ENCODE data around the gene CHP2.
"Not testable (repeated sequence)": the region's sequence is repeated elsewhere in the genome, so short reads cannot be mapped to it uniquely, and the experiment has no call there.

CHP2 gene

DNA sequence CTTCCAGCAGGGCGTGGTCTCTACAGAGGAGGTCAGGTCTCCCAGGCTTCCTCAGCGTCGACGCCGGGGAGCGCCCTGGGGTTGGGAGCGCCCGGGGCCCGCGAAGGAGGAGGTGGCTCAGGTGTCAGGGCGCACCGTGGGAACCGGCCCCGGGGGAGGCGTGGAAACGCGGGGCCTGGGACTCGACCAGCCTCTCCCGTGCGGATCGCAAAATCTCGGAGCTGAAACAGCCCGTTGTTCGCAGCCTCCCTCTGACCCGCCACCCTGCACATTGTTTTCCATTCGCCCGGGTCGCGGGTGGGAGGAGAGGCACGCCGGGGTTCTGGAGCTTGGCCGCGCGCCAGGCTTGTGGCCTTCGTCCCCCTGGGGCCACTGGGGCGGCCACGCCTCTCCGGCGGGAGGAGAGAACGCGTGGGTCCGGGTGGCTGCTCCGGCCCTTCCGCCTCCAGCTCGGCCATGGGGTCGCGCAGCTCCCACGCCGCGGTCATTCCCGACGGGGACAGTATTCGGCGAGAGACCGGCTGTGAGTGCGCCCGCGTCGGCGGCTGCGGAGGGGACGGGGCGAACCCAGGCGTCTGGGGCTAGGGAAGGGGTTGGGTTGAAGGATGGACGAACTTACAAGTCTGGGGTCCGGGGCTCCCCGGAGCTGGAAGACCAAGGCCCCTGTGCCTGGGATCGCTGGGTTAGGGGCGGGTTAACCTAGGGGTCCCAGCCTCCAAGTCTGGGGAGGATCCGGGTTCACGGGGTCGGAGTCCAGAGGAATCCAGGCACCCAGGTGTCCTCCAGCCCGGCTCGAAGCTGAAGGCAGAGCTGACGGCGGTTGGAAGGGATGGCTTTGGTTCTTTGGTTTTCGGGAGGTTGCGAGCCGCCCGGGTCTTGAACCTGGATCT, at the start of gene CHP2:
Gene CHP2 (plus strand): TSS at position 433 of the 890 bp plus-strand sequence. CDS start 24 bp downstream, at position 457.
- no peak for DNase-seq (ENCODE audit: low read depth)

DNA sequence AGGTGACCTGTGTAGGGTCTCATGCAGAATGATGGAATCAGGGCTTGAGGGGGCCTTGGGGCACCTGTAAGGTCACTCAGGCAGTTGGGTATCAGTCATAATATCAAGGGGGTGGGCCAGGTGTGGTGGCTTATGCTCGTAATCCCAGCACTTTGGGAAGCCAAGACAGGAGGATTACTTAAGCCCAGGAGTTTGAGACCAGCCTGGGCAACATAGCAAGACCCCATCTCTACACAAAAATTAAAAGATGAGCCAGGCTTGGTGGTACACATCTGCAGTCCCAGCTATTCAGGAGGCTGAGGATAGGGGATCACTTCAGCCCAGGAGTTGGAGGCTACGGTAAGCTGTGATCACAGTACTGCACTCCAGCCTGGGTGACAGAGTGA, 49.3 kb upstream of the CHP2 start:
- no peak for DNase-seq (ENCODE audit: low read depth)

DNA sequence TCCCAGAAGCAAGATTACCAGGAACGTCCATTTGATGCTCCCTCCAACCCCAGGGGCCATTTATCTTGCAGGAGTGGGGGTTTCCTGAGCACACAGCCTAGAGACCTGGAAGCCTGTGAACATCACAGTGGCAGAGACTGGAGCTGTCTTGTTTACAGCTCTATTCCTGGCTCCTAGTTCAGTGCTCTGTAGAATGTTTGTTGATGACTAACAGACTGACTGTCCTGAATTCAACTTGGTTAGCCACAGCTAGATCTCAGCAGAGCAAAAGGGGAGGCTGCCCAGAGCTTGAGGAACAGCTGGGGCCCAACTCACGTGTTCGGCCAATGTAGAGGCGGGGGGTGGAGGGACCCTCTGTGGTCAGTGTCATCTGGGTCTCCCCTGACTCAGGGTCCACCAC, 48.4 kb upstream of the CHP2 start:
- DNase-seq (ENCODE audit: low read depth): no peak

DNA sequence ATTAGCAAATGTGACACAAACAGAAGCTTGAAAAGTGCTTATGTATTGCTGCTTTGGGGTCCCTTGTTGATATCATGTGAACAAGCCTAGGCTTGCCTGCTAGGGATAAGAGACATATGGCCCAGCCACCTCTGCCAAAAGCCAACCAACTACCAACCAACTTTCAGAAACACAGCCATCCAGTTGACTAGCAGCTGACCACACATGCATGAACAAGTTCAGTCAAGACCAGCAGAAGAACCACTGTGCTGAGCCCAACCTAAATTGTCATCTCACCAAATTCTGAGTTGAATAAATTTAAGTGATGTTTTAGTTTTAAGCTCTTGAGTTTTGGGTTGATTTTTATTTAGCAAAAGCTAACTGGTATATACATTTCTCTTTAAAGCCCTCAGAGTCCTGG, 45.3 kb upstream of the CHP2 start:
- no peak for DNase-seq (ENCODE audit: low read depth)

DNA sequence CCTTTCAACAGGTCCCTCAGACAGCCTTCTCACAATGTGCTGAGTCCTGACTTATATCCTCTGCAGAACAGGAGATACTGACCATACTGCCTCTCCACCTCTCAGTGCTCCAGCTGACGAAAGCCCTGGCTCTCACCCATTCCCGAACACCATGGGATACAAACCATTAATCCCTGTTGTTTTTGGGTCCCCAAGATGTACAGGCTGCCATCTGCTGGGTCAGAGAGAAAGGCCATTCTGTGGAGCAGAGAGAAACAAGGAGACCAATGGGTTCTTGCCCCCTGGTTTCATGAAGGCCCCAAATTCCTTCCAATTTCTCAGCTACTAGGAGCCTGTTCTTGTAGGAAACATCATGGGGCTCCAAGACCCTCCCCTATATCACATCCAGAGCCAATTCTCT, 44.8 kb upstream of the CHP2 start:
- DNase-seq (ENCODE audit: low read depth): no peak

DNA sequence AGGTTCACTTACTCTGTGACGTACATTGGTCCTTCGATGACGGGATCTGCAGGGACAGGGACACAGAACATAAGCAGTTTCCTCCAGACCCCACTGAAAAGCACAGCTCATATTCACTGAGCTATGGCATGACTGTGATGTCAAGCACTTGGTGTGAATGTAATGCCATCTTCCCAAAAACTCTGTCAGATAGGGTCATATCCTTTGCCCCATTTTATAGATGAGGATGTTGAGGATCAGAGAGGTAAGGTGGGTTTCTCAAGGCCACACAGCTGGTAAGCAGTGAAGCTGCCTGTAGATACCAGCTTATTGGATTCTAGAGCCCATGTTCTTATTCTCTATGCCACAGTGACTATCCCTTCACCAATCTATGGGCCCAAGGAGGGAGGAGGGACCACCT, 44.3 kb upstream of the CHP2 start:
- no peak for DNase-seq (ENCODE audit: low read depth)

DNA sequence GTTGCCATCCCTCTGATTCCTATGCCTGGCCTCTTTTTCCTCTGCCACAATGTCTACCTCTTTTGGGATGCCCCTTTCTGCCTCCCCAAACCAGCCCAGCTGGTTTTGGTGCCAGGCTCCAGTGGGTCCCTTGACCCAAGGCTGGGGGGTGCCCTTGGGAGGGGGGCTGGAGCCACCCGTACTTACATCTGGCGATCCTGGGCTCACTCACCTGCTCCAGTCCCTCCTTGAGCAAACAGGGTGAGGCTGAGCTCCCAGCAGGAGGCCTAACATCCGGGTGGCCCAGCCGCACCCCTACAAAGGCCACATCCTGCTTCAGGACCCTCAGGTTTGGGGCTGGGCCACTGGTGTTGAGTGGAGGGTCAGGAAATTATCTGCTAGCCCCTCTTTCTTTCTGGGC, 43.0 kb upstream of the CHP2 start:
- no peak for DNase-seq (ENCODE audit: low read depth)

DNA sequence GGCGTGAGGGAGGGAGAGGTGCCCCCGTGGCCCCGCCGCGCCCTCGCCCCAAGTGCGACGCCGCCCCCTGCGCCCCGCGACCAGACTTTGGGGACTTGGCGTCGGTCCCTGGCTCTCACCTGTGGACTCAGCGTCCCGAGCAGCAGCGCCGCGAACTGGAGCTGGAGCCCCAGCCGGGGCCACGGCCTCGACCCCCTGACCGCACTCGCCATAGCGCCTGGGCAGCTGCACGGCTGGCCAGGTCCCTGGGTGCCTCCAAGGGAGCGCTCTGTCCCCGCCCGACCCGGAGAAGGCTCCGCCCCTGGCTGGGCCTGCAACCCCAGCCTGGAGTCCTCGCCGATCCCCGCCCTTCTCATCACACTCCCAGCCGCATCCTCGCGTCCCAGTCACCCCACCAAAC, 41.9 kb upstream of the CHP2 start, which contains the start of gene ERN2:
Gene ERN2 (minus strand): TSS at position 247 of the 400 bp plus-strand sequence. CDS start 35 bp downstream, at position 212.
- no peak for DNase-seq (ENCODE audit: low read depth)

DNA sequence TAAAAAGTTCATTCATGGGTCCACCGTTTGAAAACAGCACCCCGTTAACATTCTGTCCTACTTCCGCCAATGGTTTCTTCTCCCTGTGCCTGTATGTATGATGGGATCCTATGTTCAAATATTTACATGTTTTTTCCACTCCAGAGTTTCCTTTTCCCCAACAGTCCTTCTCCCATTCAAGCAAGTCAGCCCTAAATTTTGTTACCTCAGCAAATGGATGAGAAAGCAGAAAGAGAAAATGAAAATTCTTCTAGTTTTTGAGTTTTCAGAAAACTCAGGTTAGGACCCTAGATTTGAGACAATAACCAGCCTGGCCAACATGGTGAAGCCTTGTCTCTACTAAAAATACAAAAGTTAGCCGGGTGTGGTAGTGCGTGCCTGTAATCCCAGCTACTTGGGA, 38.3 kb upstream of the CHP2 start:
- no peak for DNase-seq (ENCODE audit: low read depth)

DNA sequence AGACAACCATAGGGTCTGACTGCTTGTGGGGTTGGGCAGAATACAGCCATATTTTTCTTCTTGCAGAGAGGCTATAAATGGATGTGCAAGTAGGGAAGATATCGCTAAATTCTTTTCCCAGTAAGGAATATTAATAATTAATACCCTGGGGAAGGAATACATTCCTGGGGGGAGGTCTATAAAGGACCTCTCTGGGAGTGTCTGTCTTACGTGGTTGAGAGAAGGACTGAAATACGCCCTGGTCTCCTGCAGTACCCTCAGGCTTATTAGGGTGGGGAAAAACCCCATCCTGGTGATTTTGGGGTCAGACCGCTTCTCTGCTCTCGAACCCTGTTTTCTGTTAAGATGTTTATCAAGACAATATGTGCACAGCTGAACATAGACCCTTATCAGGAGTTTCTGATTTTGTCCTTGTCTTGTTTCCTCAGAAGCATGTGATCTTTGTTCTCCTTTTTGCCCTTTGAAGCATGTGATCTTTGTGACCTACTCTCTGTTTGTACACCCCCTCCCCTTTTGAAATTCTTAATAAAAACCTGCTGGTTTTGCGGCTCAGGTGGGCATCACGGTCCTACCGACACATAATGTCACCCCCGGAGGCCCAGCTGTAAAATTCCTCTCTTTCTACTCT, 32.1 kb upstream of the CHP2 start:
- DNase-seq (ENCODE audit: low read depth): not testable (repeated sequence)

DNA sequence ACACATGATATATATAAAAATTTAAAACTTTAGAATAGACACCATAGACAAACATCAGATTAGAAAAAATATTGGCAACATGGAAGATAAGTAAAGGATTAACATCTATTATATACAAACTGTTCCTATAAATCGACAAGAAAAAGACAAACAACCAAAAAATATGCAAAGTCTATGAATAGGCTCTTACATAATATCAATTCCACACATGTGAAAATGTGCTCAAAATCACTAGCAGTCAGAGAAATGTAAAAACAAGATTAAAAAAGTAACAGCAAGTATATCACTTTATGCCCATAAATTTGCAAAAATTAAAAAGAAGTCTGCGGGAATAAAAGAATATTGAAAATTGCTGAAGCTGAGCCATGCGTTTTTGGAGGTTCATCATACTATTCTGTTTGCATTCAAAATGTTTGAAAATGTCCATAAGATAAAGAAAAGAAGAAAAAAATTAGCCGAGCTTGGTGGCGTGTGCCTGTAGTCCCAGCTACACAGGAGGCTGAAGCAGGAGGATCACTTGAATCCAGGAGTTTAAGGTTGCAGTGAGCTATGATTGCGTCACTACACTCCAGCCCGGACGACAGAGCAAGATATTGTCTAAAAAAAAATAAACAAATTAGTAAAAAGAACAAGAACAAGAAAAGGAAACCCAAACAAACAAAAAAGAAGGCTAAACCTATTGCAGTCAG, 30.6 kb upstream of the CHP2 start:
- DNase-seq (ENCODE audit: low read depth): no peak

DNA sequence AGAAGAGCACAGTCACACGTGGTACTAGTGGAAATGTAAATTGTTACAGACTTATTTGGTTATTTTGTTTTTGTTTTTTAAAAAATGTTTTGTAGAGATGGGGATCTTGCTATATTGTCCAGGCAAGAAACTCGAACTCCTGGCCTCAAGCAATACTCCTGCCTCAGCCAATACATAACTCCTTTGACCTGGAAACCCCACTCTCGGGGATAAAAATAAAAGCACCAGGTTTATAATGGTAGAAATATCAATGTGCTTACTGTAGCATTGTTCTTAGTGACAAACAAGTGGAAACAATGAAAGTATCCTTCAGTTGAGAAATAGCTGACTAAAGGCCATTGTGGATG, 30.1 kb upstream of the CHP2 start:
- no peak for DNase-seq (ENCODE audit: low read depth)

DNA sequence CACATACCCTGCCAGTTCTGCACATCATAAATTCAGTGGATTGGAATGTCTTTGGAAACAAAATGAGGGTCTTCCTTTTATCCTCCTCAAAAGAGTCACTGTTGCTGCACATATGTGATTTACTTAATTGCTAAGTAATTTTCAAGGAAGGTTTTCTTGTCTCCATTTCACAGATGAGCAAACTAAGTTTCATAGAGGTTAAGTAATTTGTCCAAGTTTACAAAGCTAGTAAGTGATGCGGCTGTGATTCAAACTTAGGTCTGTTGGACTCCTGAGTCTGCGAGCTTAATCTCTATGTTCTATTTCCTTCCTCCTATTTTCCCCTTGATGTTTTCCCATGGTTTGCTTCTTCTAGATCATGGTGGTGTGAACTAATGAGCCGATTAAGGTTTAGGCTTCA, 28.1 kb upstream of the CHP2 start:
- no peak for DNase-seq (ENCODE audit: low read depth)

DNA sequence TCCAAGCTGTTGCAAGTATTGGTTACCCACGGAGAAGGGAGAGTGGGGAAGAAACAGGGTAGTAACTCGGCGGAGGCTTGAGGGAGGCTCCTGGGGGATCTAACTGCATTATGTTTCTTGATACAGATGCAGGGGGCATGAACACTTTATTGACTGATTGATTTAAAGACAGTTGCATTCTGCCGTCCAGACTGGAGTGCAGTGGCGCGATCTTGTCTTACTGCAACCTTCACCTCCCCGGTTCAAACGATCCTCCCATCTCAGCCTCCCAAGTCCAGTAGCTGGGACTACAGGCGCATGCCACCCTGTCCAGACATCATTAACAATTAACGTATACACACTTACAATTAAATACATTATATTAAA, 26.7 kb upstream of the CHP2 start:
- DNase-seq (ENCODE audit: low read depth): no peak

DNA sequence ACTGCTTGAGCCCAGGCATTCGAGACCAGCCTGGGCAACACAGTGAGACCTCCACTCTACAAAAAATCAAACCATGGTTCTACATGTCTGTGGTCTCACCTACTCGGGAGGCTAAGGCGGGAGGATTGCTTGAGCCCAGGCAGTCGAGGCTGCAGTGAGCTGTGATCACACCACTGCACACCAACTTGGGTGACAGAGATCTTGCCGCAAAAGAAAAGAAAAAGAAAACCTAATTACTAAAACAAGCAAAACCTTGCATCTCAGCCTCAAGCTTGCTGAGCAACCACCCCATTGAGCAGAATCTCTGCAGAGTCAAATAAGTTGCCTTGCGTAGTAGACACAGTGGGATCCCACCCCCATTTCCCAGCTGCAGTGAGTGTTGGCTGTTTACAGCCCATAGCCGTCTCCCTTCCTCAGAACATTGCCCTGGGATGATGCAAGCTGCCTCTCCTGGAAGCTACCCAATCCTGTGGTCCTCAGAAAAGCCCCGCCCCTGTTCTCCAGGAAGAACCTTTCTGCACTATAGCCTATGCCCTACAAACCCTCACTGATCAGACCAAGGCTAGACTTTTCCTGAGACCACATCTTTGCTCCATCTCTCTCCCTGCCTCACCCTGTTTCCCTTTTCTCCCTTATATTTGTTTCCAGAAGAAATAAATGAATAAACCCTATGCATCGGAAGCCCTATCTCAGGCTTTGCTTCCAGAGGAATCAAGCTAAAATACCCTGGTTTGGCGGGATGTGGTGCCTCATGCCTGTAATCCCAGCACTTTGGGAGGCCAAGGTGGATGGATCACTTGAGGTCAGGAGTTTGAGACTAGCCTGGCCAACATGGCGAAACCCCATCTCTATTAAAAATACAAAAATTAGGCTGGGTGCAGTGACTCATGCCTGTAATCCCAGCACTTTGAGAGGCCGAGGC, 25.1 kb upstream of the CHP2 start:
- no peak for DNase-seq (ENCODE audit: low read depth)

DNA sequence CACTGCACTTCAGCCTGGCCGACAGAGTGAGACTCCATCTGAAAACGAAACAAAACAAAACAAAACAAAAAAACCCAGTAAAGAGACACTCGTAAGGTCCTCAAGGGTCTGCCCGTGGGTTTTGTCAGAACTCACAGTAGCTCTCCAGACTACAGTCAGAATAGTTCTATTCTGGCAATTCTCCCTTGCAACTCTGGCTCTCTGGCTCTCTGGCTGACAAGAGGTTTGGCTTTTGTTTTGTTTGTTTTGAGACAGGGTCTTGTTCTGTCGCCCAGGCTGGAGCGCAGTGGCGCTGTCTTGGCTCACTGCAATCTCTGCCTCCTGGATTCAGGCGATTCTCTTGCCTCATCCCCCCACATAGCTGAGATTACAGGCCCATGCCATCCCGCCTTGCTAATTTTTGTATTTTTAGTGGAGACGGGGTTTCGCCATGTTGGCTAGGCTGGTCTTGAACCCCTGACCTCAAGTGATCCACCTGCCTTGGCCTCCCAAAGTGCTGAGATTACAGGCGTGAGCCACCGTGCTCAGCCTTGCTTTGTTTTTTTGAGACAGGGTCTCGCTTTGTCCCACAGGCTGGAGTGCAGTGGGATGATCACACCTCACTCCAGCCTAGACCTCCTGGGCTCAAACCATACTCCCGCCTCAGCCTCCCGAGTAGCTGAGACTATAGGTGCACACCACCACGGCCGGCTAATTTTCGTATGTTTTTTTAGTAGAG, 20.5 kb upstream of the CHP2 start:
- DNase-seq (ENCODE audit: low read depth): no peak

DNA sequence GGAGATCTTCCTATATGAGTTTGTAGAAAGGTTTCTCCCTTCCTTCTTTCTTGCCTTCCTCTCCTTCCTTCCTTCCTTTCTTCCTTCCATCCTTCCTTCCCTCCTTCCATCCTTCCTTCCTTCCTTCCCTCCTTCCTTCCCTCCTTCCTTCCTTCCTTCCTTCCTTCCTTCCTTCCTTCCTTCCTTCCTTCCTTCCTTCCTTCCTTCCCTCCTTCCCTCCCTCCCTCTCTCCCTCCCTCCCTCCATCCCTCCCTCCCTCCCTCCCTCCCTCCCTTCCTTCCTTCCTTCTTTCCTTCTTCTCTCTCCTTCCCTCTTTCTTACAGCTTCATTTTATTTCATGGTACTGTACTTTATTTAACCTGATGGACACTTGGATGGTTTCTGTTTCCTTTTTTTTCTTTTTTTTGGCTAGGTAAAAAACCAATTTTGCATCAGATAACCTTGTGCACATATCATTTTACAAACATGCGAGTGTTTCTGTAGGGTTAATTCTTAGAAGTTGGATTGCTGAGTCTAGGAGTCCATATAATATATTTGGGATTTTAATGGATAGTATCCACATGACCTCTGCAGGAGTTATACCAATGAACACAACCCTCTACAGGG, 17.3 kb upstream of the CHP2 start:
- not testable (repeated sequence) for DNase-seq (ENCODE audit: low read depth)

DNA sequence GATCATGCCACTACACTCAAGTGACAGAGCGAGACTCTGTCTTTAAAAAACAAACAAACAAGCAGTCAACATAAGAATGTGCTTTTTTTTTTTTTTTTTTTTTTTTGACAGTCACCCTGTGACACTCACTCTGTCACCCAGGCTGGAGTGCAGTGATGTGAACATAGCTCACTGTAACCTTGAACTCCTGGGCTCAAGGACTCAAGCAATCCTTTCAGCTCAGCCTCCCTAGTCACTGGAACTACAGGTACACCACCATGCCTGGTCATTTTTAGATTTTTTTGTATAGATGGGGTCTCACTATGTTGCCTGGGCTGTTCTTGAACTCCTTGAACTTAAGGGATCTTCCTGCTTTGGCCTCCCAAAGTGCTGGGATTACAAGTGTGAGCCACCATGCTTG, 15.3 kb upstream of the CHP2 start:
- no peak for DNase-seq (ENCODE audit: low read depth)

DNA sequence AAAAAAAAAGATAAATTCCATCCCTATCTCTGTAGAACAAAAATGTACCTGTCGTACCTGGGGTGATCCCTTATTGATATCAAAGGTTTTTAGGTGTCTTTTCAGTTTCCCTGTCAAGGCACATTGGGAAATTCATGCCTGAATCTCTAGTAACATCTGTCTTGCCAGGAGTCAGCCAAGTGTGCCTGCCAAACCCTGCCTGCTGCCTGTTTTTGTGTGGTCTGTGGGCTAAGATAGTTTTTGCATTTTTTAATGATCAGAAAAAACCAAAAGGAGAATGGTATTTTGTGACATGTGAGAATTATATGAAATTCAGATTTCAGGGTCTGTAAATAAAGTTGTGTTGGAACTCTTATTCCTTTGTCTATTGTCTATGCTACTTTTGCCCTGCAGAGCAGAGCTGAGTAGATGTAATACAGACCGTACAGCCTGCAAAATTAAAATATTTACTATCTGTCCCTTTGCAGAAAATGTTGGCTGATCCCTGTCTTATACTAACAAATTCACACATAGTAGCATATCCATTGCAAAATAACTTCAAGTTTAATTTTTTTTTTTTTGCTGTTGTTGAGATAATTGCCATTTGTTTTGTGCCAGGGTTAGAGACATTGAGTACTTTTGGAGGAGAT, 13.0 kb upstream of the CHP2 start:
- no peak for DNase-seq (ENCODE audit: low read depth)

DNA sequence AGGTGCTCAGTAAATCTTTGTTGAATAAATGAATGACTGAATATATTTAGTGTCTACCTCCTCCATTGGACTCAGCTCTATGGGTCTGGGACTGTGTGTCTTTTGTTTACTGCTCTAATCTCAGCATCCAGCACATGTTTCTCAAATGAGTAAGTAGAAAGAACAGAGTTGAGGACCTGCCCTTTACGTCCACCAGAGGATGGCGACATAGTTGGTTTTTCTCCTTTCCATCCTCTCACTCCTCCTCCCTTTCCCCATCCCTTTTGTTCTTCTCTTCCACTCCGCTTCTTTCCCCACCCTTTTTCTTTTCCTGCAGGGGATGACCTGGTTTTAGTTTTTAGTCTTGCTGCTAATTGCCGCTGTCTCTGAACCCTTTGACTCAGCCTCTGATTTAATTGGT, 12.1 kb upstream of the CHP2 start:
- no peak for DNase-seq (ENCODE audit: low read depth)

DNA sequence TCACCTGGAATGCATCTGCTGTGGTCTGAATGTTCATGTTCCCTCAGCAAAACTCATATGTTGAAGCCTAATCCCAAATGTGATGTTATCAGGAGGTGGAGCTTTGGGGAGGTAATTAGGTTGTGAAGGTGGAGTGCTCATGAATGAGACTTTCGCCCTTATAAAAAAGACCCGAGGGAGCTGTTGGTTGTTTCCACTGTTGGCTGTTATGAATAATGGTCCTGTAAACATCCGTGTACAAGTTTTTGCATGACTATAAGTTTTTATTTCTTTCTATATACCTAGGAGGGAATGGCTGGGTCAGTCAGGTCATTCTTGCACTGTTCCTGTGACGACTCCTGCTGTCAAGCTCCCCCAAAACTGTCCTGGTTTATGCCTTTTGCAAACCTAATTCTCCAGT, 9.6 kb upstream of the CHP2 start:
- DNase-seq (ENCODE audit: low read depth): no peak
